Activated CD4-positive, alpha-beta T cell treated with anti-CD3 and anti-CD28 coated beads, Interleukin-2, amount 50 U/mL, for 1 hour (primary cell): ENCODE data around the gene BRAF.
"Not testable (repeated sequence)": the region's sequence is repeated elsewhere in the genome, so short reads cannot be mapped to it uniquely, and the experiment has no call there.

Experiments used
- DNase-seq: peaks from one replicate; pipeline ENCODE4 v3.0.0-alpha.2; 2020

Gene BRAF

DNA sequence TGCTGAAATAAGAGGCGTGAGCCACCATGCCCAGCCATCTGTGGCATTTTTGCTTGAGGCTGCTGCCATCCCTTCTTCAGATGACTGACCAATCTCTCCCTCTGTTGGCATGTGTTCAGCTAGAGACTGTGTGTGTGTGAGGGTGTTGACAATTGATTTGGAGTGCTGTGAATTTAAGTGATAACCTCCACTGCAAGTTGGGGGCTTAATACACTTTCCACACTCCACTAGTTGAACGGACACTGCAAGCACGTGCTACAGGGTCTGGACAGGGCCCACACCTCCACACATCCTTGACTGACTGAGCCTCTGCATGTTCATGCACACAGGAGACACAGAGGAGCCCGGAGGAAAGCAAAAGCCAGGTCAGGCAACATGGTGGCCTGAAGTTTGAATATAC lies 51.3 kb downstream of the BRAF start:
- DNase-seq, result no peak

GRCh38 chr7:140870003-140870402 lies 54.7 kb downstream of the BRAF start:
- no peak for DNase-seq

DNA sequence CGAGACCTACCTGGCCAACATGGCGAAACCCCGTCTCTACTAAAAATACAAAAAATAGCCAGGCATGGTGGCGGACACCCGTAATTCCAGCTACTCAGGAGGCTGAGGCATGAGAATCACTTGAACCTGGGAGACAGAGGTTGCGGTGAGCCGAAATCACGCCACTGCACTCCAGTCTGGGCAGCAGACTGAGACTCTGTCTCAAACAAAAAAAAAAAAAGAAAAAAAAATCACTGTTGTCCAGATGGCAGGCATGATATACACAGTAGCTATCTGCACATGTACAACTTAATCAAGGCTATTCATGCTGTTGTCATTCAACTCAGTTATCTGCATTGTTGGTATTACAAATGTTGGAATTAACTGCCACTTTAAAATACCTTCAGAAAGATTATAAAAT lies 55.3 kb downstream of the BRAF start:
- DNase-seq, result no peak

DNA sequence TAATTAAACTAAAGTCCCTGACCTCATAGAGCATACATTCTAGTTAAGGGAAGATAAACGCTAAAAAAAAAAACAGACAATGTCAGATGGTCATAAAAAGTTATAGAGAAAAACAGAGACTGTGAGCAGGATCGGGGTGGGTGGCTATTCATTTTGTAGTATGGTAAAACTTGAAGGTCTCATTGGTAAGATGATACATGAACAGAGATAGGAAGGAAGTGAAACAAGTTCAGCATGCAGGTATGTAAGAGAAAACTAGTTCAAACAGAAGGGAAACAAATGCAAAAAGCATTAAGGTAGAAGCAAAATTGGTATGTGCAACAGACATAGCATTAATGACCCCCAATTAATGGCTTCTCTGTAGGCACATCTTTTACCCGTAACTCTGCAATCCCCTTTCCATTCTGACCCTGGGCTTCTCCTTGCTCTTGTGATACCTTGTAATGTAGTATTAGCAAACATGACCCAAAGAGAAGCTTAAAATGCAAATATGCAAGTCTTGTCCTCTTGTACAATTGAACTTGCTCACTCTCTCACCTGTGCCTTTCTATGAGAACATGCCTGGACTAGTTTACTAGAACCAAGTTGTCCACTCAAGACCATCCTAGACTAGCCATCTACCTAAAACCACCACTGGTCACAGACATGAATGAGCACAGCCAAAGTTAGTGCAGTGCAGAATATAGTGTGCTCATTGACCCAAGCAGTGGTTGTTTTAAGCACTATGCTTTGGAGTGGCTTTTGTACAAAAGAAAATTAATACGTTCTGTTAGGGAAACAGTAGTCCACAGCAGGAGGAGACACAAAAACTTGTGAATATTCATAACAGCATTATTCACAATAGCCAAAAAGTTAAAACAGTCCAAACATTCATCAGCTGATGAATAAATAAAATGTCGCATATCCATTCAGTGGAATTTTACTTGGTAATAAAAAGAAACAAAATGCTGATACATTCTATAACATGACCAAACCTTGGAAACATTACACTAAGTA lies 57.0 kb downstream of the BRAF start:
- DNase-seq, result no peak

- DNase-seq, result no peak
Measured at GRCh38 chr7:140866926-140867325, 57.8 kb downstream of the BRAF start.

- no peak for DNase-seq
Measured at GRCh38 chr7:140864732-140865131, 60.0 kb downstream of the BRAF start.

- no peak for DNase-seq
Measured at GRCh38 chr7:140863867-140864266, 60.9 kb downstream of the BRAF start.

GRCh38 chr7:140863184-140863583 lies 61.5 kb downstream of the BRAF start:
- DNase-seq, result no peak

GRCh38 chr7:140857048-140857447 lies 67.7 kb downstream of the BRAF start:
- DNase-seq, result no peak

- no peak for DNase-seq
Measured at GRCh38 chr7:140841166-140841715, 83.5 kb downstream of the BRAF start.

- no peak for DNase-seq
Measured at GRCh38 chr7:140831724-140832123, 93.0 kb downstream of the BRAF start.

- no peak for DNase-seq
Measured at GRCh38 chr7:140829720-140830119, 95.0 kb downstream of the BRAF start.

GRCh38 chr7:140828741-140829140 lies 96.0 kb downstream of the BRAF start:
- DNase-seq, result no peak

GRCh38 chr7:140817383-140817782 lies 107.3 kb downstream of the BRAF start:
- not testable (repeated sequence) for DNase-seq

GRCh38 chr7:140810830-140811556 lies 113.7 kb downstream of the BRAF start:
- DNase-seq, result peak; percentile 48

DNA sequence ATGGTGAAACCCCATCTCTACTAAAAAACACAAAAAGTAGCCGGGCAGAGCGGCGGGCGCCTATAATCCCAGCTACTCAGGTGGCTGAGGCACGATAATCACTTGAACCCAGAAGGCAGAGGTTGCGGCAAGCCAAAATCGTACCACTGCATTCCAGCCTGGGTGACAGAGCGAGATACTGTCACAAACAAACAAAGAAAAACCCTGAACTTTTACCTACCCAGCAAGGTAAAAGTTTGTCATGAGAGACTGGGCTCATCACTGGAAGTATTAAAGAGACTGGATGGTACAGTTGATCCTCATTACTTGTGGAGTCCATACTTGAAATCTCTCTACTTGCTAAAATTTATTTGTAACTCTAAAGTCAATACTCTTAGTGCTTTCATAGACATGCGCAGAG lies 114.3 kb downstream of the BRAF start:
- DNase-seq, result no peak

DNA sequence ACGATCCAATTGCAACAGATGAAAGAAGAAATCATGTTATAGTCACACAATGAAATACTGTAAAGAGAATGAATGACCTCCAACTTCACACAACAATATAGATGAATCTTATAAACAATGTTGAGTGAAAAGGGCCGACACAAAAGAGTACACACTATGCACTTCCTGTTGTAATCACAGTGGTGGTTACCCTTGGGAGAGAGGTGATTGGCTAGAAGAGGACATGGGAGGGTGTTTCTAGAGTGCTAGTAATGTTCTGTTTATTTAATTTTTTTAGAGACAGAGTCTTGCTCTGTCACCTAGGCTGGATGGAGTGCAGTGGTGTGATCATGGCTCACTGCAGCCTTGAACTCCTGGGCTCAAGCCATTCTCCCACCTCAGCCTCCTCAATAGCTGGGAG lies 145.8 kb downstream of the BRAF start:
- no peak for DNase-seq

GRCh38 chr7:140778568-140778967 lies 146.2 kb downstream of the BRAF start:
- no peak for DNase-seq

GRCh38 chr7:140774371-140774770 lies 150.4 kb downstream of the BRAF start:
- DNase-seq, result no peak

- DNase-seq, result no peak
Measured at GRCh38 chr7:140773104-140773503, 151.6 kb downstream of the BRAF start.

DNA sequence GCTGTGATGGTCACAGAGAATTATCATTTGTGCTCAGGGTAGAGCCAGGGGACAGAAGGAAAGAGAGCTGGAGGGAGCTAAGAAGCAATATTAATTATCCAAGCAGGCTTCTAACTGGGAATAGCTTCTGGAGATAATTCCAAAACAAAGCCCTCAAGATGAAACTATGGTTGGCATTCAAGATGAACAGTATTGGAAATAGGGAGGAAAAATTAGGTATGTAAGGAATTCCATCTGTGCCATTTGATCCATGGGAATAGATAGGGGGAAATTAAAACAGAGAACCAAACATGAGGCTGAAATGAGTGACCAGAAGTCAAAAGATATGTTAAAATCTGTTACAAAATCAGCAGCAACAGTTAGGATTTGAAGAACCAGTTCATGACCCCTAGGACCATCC lies 152.9 kb downstream of the BRAF start:
- DNase-seq, result no peak

GRCh38 chr7:140769852-140770251 lies 154.9 kb downstream of the BRAF start:
- no peak for DNase-seq

DNA sequence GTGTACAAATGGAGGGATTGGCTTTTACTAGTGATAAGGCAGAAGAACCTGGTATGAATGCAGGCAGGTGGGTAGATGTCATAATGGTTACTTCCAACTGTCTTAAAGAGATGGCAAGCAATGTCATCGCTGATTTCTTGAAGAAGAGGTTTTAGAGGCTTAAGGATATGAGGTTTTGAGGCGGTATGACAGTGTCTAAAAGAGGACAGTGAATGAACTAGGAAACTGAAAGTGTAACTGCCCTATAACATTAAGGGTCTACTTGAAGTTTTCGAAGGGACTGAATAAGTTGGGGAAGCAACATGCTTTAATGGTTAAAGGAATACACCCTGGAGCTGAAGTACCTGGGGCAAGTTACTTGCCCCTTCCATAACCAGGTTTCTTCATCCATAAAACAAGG lies 157.3 kb downstream of the BRAF start:
- DNase-seq, result no peak

- not testable (repeated sequence) for DNase-seq
Measured at GRCh38 chr7:140765441-140765840, 159.3 kb downstream of the BRAF start.
